Liver (tissue), 2 donors: ENCODE results near the gene ZNF419.

ENCODE experiments used
- FOXA1 ChIP-seq: IDR thresholded peaks from 2 replicates; pipeline ENCODE4 v1.6.1; 2016; ENCODE audit warnings: antibody characterized with exemption
- TF ChIP-seq, protein P1 (sequence below): fragments of 150-350 bp; IDR thresholded peaks from 2 replicates; pipeline ENCODE4 v1.5.1; 2017; ENCODE audit warnings: improper control_type of control experiment, low read depth, low read length; ENCODE audit not compliant: missing input control
- donor health status: healthy.

DNA sequence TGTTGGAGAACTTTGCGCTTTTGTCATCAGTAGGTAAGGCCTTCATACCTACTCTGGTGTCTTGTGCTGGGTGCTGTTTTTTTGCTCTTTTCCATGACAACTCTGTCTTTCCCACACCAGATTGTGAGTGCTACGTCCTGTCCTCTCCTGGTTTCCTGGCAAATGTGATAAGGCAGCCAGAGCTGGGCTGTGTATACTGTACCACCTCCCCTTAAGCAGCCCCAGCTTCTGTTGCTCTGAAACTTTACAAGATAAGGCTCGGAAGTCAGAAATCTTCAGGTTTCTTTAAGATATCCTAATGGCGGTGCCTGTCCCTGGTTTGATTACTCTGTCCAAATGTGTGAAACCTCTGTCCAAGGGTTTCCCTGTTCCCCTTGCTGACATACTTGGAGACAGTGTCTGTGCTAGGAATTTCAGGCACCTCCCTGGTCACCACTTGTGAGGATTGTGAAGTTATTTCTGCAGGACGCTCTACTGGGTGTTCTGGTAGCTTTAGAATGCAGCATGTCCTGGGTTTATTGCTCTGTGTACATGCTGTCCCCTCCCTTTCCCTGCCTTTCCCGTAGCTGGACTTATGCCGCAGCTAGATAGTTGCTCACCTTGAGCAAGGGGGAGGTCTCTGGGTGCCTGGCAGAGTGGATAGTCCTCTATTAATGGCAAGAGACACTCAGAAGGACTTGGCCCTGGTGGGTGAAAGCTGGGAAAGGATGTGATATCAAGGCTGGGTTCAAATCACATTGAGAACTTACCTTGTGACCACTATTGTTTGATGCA is 45.4 kb upstream of the ZNF419 start:
- TF ChIP-seq, protein P1, sequence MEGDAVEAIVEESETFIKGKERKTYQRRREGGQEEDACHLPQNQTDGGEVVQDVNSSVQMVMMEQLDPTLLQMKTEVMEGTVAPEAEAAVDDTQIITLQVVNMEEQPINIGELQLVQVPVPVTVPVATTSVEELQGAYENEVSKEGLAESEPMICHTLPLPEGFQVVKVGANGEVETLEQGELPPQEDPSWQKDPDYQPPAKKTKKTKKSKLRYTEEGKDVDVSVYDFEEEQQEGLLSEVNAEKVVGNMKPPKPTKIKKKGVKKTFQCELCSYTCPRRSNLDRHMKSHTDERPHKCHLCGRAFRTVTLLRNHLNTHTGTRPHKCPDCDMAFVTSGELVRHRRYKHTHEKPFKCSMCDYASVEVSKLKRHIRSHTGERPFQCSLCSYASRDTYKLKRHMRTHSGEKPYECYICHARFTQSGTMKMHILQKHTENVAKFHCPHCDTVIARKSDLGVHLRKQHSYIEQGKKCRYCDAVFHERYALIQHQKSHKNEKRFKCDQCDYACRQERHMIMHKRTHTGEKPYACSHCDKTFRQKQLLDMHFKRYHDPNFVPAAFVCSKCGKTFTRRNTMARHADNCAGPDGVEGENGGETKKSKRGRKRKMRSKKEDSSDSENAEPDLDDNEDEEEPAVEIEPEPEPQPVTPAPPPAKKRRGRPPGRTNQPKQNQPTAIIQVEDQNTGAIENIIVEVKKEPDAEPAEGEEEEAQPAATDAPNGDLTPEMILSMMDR: no peak
- no peak for TF ChIP-seq FOXA1
